HepG2 (cell line): ENCODE results near the gene LAMB4. TPM values are rescaled to one million over a fixed set of nuclear protein-coding genes. Genes with fewer than 3 reads are reported as not detected.

Source experiments
- ATAC-seq: fragments of 200-7000 bp; cut with Tn5 transposase; 3 replicates; pipeline ENCODE4 v1.9.1; 2020; ENCODE audit warnings: mild to moderate bottlenecking, moderate library complexity
- BruUV-seq: library from RNA; stranded (reverse); fragments of 400-500 nt; replicated peaks from 2 replicates; lab custom pipeline; 2021; lab: Mats Ljungman, UMichigan
- CTCF ChIA-PET: fragments of 300-600 bp; formaldehyde crosslinking; extraction: SDS; loops from one replicate; lab custom pipeline; 2021; ENCODE audit warnings: low total read pairs, inconsistent platforms, low intra/inter-chr PET ratio; lab: Yijun Ruan, JAX
- POLR2A ChIA-PET: fragments of 350-600 bp; sonication (Branson Sonifier 250); formaldehyde crosslinking; loops from one replicate; lab custom pipeline; 2020; ENCODE audit warnings: antibody characterized with exemption, inconsistent platforms; lab: Yijun Ruan, JAX
- DNase-seq: peaks from one replicate; pipeline ENCODE4 v3.0.0-alpha.2; 2015; ENCODE audit warnings: low spot score
- FAIRE-seq: peaks from 3 replicates; lab custom pipeline; 2011; peaks lifted over from hg19 to GRCh38; lab: Jason Lieb, UNC
- H2AFZ ChIP-seq: one replicate; pipeline ENCODE4 v1.6.1; 2011; ENCODE audit warnings: low read length, inconsistent platforms
- H3K27ac ChIP-seq: fragments of 300-600 bp; 3 replicates; pipeline ENCODE4 v1.8.0; 2011; ENCODE audit warnings: mixed run types, mild to moderate bottlenecking, mixed read lengths, low read length, inconsistent platforms; ENCODE audit not compliant: insufficient read depth; ENCODE audit errors: extremely low read length
- H3K27me3 ChIP-seq, 2 experiments: fragments of 200-600 bp in 1 of 2; 2 replicates in 1 of 2; 3 replicates in 1 of 2; pipeline versions ENCODE4 v1.6.0 to v1.8.0; 2011; ENCODE audit warnings: low read length in 2 of 2, mild to moderate bottlenecking in 2 of 2, moderate library complexity in 2 of 2, inconsistent platforms in 1 of 2; ENCODE audit not compliant: insufficient read depth in 2 of 2, control insufficient read depth in 1 of 2
- H3K36me3 ChIP-seq, 2 experiments: fragments of 200-600 bp in 1 of 2; replicated peaks in 1 of 2; 2 replicates in 1 of 2; 3 replicates in 1 of 2; pipeline versions ENCODE4 v1.5.1 to v1.8.0; 2011; ENCODE audit warnings: low read length in 2 of 2, inconsistent platforms in 1 of 2; ENCODE audit not compliant: insufficient read depth in 2 of 2, control insufficient read depth in 1 of 2
- H3K4me1 ChIP-seq: 2 replicates; pipeline ENCODE4 v1.5.1; 2012; ENCODE audit warnings: low read length, inconsistent platforms; ENCODE audit not compliant: insufficient read depth
- H3K4me2 ChIP-seq: 2 replicates; pipeline ENCODE4 v1.6.0; 2011; ENCODE audit warnings: low read depth, low read length, inconsistent platforms
- H3K4me3 ChIP-seq, 3 experiments: fragments of 200-600 bp in 1 of 3; sonication (generic), shearing (Covaris generic) in 1 of 3; replicated peaks in 1 of 3; 2 replicates each; pipeline ENCODE4 v1.5.1; 2011 to 2016; ENCODE audit warnings: low read length in 3 of 3, inconsistent platforms in 2 of 3, low read depth in 2 of 3, mild to moderate bottlenecking in 2 of 3, control low read depth in 1 of 3, mixed read lengths in 1 of 3; ENCODE audit not compliant: insufficient read depth in 1 of 3
- H3K79me2 ChIP-seq: one replicate; pipeline ENCODE4 v1.6.1; 2011; ENCODE audit warnings: low read length, inconsistent platforms; ENCODE audit not compliant: insufficient read depth
- H3K9ac ChIP-seq: 2 replicates; pipeline ENCODE4 v1.6.0; 2011; ENCODE audit warnings: mild to moderate bottlenecking, low read depth, low read length, inconsistent platforms; ENCODE audit not compliant: insufficient read depth
- H3K9me3 ChIP-seq: 2 replicates; pipeline ENCODE4 v1.5.1; 2012; ENCODE audit warnings: mild to moderate bottlenecking, low read length
- H4K20me1 ChIP-seq: 2 replicates; pipeline ENCODE4 v1.6.0; 2011; ENCODE audit warnings: inconsistent platforms, mild to moderate bottlenecking, low read length, moderate library complexity; ENCODE audit not compliant: insufficient read depth
- ATF4 ChIP-seq, 2 experiments: fragments of 450-650 bp in 1 of 2; sonication (generic) in 1 of 2; formaldehyde crosslinking; IDR thresholded peaks; 2 replicates each; pipeline versions ENCODE4 v1.5.0 to v1.8.0; 2020 to 2022; ENCODE audit warnings: mild to moderate bottlenecking in 1 of 2, missing genetic modification reagents in 1 of 2
- CC2D1A ChIP-seq: sonication (generic); formaldehyde crosslinking; IDR thresholded peaks from 2 replicates; pipeline ENCODE4 v1.8.1; 2023; ENCODE audit warnings: mild to moderate bottlenecking, missing genetic modification reagents
- ISX ChIP-seq: sonication (generic); formaldehyde crosslinking; conservative IDR thresholded peaks from 2 replicates; pipeline ENCODE4 v1.5.0; 2020; ENCODE audit warnings: missing genetic modification reagents
- JUN ChIP-seq: sonication (generic); formaldehyde crosslinking; IDR thresholded peaks from 2 replicates; pipeline ENCODE4 v1.4.0; 2020; ENCODE audit warnings: mild to moderate bottlenecking, missing genetic modification reagents
- MATR3 ChIP-seq: sonication (generic); formaldehyde crosslinking; IDR thresholded peaks from 2 replicates; pipeline ENCODE4 v1.4.0; 2020; ENCODE audit warnings: missing genetic modification reagents
- MIER3 ChIP-seq: IDR thresholded peaks from 2 replicates; pipeline ENCODE4 v1.6.1; 2016; ENCODE audit warnings: missing compliant biosample characterization, borderline replicate concordance
- RORA ChIP-seq: sonication (generic); formaldehyde crosslinking; IDR thresholded peaks from 2 replicates; pipeline ENCODE4 v1.5.0; 2020; ENCODE audit warnings: mild to moderate bottlenecking, missing genetic modification reagents, moderate library complexity
- SCMH1 ChIP-seq: sonication (generic); formaldehyde crosslinking; IDR thresholded peaks from 2 replicates; pipeline ENCODE4 v1.9.0; 2021; ENCODE audit warnings: missing genetic modification reagents, mild to moderate bottlenecking, borderline replicate concordance
- SMARCE1 ChIP-seq: fragments of 450-650 bp; IDR thresholded peaks from 2 replicates; pipeline ENCODE4 v1.6.1; 2017; ENCODE audit warnings: borderline replicate concordance
- TEAD2 ChIP-seq: sonication (generic); formaldehyde crosslinking; IDR thresholded peaks from 2 replicates; pipeline ENCODE4 v1.9.0; 2021; ENCODE audit warnings: missing genetic modification reagents
- TGIF2 ChIP-seq: IDR thresholded peaks from 2 replicates; pipeline ENCODE4 v1.6.1; 2016; ENCODE audit warnings: control low read depth, missing compliant biosample characterization
- ZNF136 ChIP-seq: sonication (generic); formaldehyde crosslinking; IDR thresholded peaks from 2 replicates; pipeline ENCODE4 v1.8.1; 2022; ENCODE audit warnings: low read depth, mild to moderate bottlenecking, moderate library complexity, missing genetic modification reagents
- ZNF263 ChIP-seq: sonication (generic); formaldehyde crosslinking; IDR thresholded peaks from 2 replicates; pipeline ENCODE4 v1.4.0; 2020; ENCODE audit warnings: missing genetic modification reagents
- ZNF574 ChIP-seq: sonication (generic); formaldehyde crosslinking; IDR thresholded peaks from 2 replicates; pipeline ENCODE4 v1.4.0; 2020; ENCODE audit warnings: missing genetic modification reagents
- ZNF605 ChIP-seq: sonication (generic); formaldehyde crosslinking; IDR thresholded peaks from 2 replicates; pipeline ENCODE4 v1.8.0; 2022; ENCODE audit warnings: mild to moderate bottlenecking, missing genetic modification reagents
- ZNF678 ChIP-seq: sonication (generic); formaldehyde crosslinking; IDR thresholded peaks from 2 replicates; pipeline ENCODE4 v1.4.0; 2020; ENCODE audit warnings: mild to moderate bottlenecking, missing genetic modification reagents
- ZNF773 ChIP-seq: sonication (generic); formaldehyde crosslinking; IDR thresholded peaks from 2 replicates; pipeline ENCODE4 v1.4.0; 2020; ENCODE audit warnings: missing genetic modification reagents, borderline replicate concordance
- ZSCAN12 ChIP-seq: sonication (generic); formaldehyde crosslinking; IDR thresholded peaks from 2 replicates; pipeline ENCODE4 v1.9.0; 2021; ENCODE audit warnings: mild to moderate bottlenecking, missing genetic modification reagents
- ZSCAN25 ChIP-seq: sonication (generic); formaldehyde crosslinking; IDR thresholded peaks from 2 replicates; pipeline ENCODE4 v1.8.0; 2022; ENCODE audit warnings: mild to moderate bottlenecking, missing genetic modification reagents
- whole genome bisulfite sequencing: methylation state at CpG from one replicate; pipeline ENCODE4 v1.1.6; 2017; ENCODE audit warnings: low lambda C conversion rate; 5-methylcytosine and 5-hydroxymethylcytosine counted together
- in situ Hi-C: cut with HindIII; loops from 2 replicates; pipeline ENCODE4 v1.10.0; 2017; ENCODE audit warnings: low pct_unique_long_range_greater_than_20kb; ENCODE audit not compliant: extremely low pct_ligation_motif_present
- intact Hi-C: fragments of 100-400 bp; cut with micrococcal nuclease; formaldehyde crosslinking; loops from one replicate; pipeline ENCODE4 v1.10.0; 2022; ENCODE audit not compliant: unreplicated experiment
- polyA plus RNA-seq, 8 experiments: library from polyadenylated mRNA; depleted of rRNA in 3 of 8; stranded (reverse) in 7 of 8; unstranded in 1 of 8; fragments of >200 nt; fragmentation: Illumina TruSeq in 4 of 8; extraction: Trizol in 4 of 8; gene quantifications; 2 replicates each; pipeline versions ENCODE4 v1.2.1 to v1.2.3, GENCODE V29; 2011 to 2016; ENCODE audit warnings: low read depth in 4 of 8, missing spikeins in 1 of 8, mixed read lengths in 1 of 8; ENCODE audit not compliant: insufficient read depth in 1 of 8
- total RNA-seq, 5 experiments: library from RNA; depleted of rRNA; stranded (reverse); fragments of >200 nt; fragmentation: Illumina TruSeq; extraction: Trizol; gene quantifications; 2 replicates each; pipeline ENCODE4 v1.2.3, GENCODE V29; 2016; ENCODE audit warnings: low read depth in 1 of 5
- TF ChIP-seq, protein P1 (sequence below): sonication (generic); formaldehyde crosslinking; IDR thresholded peaks from 2 replicates; pipeline ENCODE4 v1.4.0; 2020; ENCODE audit warnings: mild to moderate bottlenecking, low read depth, missing genetic modification reagents

LAMB4 gene
- total and polyA plus RNA-seq, 2 of the 13 experiments (the other 11 are each of a cell fraction or from before 2014, with no cell fraction given), result 0.05 TPM; not detected in 1

- H3K4me1 ChIP-seq, result no peaks in the 10 kb centered on the region
- no peak overlapping the region for H3K4me2 ChIP-seq
- ATAC-seq (no peak), FAIRE-seq (no peak), DNase-seq (no peak)
- no TSS peak for BruUV-seq
- in situ Hi-C loops, result no loop called here
- TF ChIP-seq ZNF574 (CRISPR knock-in tag), result no peak
- TF ChIP-seq, protein P1, sequence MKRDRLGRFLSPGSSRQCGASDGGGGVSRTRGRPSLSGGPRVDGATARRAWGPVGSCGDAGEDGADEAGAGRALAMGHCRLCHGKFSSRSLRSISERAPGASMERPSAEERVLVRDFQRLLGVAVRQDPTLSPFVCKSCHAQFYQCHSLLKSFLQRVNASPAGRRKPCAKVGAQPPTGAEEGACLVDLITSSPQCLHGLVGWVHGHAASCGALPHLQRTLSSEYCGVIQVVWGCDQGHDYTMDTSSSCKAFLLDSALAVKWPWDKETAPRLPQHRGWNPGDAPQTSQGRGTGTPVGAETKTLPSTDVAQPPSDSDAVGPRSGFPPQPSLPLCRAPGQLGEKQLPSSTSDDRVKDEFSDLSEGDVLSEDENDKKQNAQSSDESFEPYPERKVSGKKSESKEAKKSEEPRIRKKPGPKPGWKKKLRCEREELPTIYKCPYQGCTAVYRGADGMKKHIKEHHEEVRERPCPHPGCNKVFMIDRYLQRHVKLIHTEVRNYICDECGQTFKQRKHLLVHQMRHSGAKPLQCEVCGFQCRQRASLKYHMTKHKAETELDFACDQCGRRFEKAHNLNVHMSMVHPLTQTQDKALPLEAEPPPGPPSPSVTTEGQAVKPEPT (CRISPR knock-in tag), result no peak
- no peak for TF ChIP-seq SMARCE1
- no peak for TF ChIP-seq MIER3
- no peak for TF ChIP-seq ZNF605 (CRISPR knock-in tag)
- TF ChIP-seq JUN (CRISPR knock-in tag), result no peak
- TF ChIP-seq ZSCAN25 (CRISPR knock-in tag), result no peak
- no peak for TF ChIP-seq TGIF2 (CRISPR knock-in tag)
- TF ChIP-seq ZNF263 (CRISPR knock-in tag), result no peak
- no peak for TF ChIP-seq ZNF678
- no peak for TF ChIP-seq MATR3 (CRISPR knock-in tag)
- TF ChIP-seq SCMH1, result no peak
- TF ChIP-seq ZSCAN12 (CRISPR knock-in tag), result no peak
- no peak for TF ChIP-seq CC2D1A (CRISPR knock-in tag)
- no peak for TF ChIP-seq ZNF773 (CRISPR knock-in tag)
- TF ChIP-seq ISX (CRISPR knock-in tag), result no peak
- no peak for TF ChIP-seq ATF4 (CRISPR knock-in tag; IDR thresholded peaks at IDR 0.05)
- TF ChIP-seq ZNF136 (CRISPR knock-in tag), result no peak
- no peak for TF ChIP-seq TEAD2
- TF ChIP-seq RORA (CRISPR knock-in tag), result no peak
- no peak overlapping the region for H3K4me3 ChIP-seq
- H2AFZ ChIP-seq, result no peak overlapping the region
- intact Hi-C loops, result no loop called here
- H3K79me2 ChIP-seq, result no peaks in the 10 kb centered on the region
- no peaks in the 10 kb centered on the region; a peak in 1 of 5 replicates for H3K27me3 ChIP-seq
- H3K9me3 ChIP-seq, result no peaks in the 10 kb centered on the region
- H3K27ac ChIP-seq, result no peak overlapping the region
- POLR2A ChIA-PET, result no interaction called here
- H4K20me1 ChIP-seq, result no peaks in the 10 kb centered on the region
- CTCF ChIA-PET, result no interaction called here
- H3K36me3 ChIP-seq, result no peaks in the 10 kb centered on the region
- WGBS, result 29% methylated on average over 1 of the region's 3 CpGs
- no peak overlapping the region for H3K9ac ChIP-seq
Observed at GRCh38 chr7:108073305-108074070, 56.7 kb downstream of the LAMB4 start.
